Panc1 (cell line): ENCODE measurements around the gene ABCB4. TPM values are rescaled to one million over a fixed set of nuclear protein-coding genes. Genes with fewer than 3 reads are reported as not detected.

Source experiments
- ATAC-seq: fragments of 200-7000 bp; cut with Tn5 transposase; 2 replicates; pipeline ENCODE4 v1.9.1; 2020; ENCODE audit warnings: mild to moderate bottlenecking, moderate library complexity
- BruUV-seq: library from RNA; stranded (reverse); fragments of 400-500 nt; replicated peaks from 2 replicates; lab custom pipeline; 2021; lab: Mats Ljungman, UMichigan
- CTCF ChIA-PET: fragments of 300-600 bp; sonication (Branson Sonifier 250); formaldehyde crosslinking; loops from one replicate; lab custom pipeline; 2022; ENCODE audit warnings: antibody characterized with exemption; lab: Charles Lee
- POLR2A ChIA-PET: fragments of 300-600 bp; sonication (Branson Sonifier 250); formaldehyde crosslinking; loops from one replicate; lab custom pipeline; 2022; ENCODE audit warnings: antibody characterized with exemption; lab: Charles Lee
- DNase-seq: peaks from one replicate; pipeline ENCODE4 v3.0.0-alpha.2; 2010; ENCODE audit warnings: low read depth, low spot score
- H3K27ac ChIP-seq: 2 replicates; pipeline ENCODE4 v1.5.1; 2011; ENCODE audit warnings: mild to moderate bottlenecking, low read length, inconsistent platforms
- H3K27me3 ChIP-seq: fragments of 200-500 bp; sonication (Bioruptor generic); 2 replicates; pipeline ENCODE4 v1.6.0; 2014; ENCODE audit warnings: low read length, inconsistent platforms; ENCODE audit not compliant: control insufficient read depth, insufficient read depth
- H3K36me3 ChIP-seq: fragments of 200-500 bp; sonication (Bioruptor generic); 2 replicates; pipeline ENCODE4 v1.5.1; 2014; ENCODE audit warnings: inconsistent platforms, mild to moderate bottlenecking, low read length, moderate library complexity; ENCODE audit not compliant: control insufficient read depth, insufficient read depth
- H3K4me1 ChIP-seq: 2 replicates; pipeline ENCODE4 v1.5.1; 2011; ENCODE audit warnings: inconsistent platforms, mild to moderate bottlenecking, low read length, moderate library complexity; ENCODE audit not compliant: control insufficient read depth, insufficient read depth
- H3K4me3 ChIP-seq, 2 experiments: 2 replicates each; pipeline ENCODE4 v1.5.1; 2011 to 2012; ENCODE audit warnings: low read depth in 2 of 2, low read length in 2 of 2, mild to moderate bottlenecking in 2 of 2, inconsistent platforms in 1 of 2, moderate library complexity in 1 of 2
- H3K9me3 ChIP-seq: fragments of 200-500 bp; sonication (Bioruptor generic); 2 replicates; pipeline ENCODE4 v1.5.1; 2014; ENCODE audit warnings: low read depth, mild to moderate bottlenecking, inconsistent platforms, low read length, moderate library complexity; ENCODE audit not compliant: control insufficient read depth, insufficient read depth
- POLR2AphosphoS5 ChIP-seq: IDR thresholded peaks from 2 replicates; pipeline ENCODE4 v1.6.1; 2012; ENCODE audit warnings: mild to moderate bottlenecking, low read depth, low read length, moderate library complexity
- SIN3A ChIP-seq: IDR thresholded peaks from 2 replicates; pipeline ENCODE4 v1.6.1; 2012; ENCODE audit warnings: low read depth, mild to moderate bottlenecking, low read length, moderate library complexity, borderline replicate concordance; ENCODE audit not compliant: insufficient read depth
- TCF7L2 ChIP-seq: IDR thresholded peaks from 2 replicates; pipeline ENCODE4 v1.6.1; 2011; ENCODE audit warnings: mild to moderate bottlenecking, low read depth, low read length, inconsistent platforms
- in situ Hi-C: cut with HindIII; loops from 2 replicates; pipeline ENCODE4 v1.10.0; 2016; ENCODE audit warnings: low sequenced_read_pairs, low pct_unique_long_range_greater_than_20kb
- intact Hi-C: fragments of 100-400 bp; cut with micrococcal nuclease; formaldehyde crosslinking; loops from one replicate; pipeline ENCODE4 v1.10.0; 2022; ENCODE audit not compliant: unreplicated experiment
- total RNA-seq: library from RNA; stranded (reverse); gene quantifications from one replicate; pipeline ENCODE4 v1.2.1, GENCODE V29; 2021; ENCODE audit not compliant: unreplicated experiment
- TF ChIP-seq, protein P1 (sequence below): fragments of 450-650 bp; IDR thresholded peaks from 2 replicates; pipeline ENCODE4 v1.5.1; 2017; ENCODE audit warnings: mild to moderate bottlenecking
- TF ChIP-seq, protein P2 (sequence below), 2 experiments: IDR thresholded peaks; 2 replicates each; pipeline ENCODE4 v1.6.1; 2011 to 2012; ENCODE audit warnings: low read depth in 2 of 2, control low read depth in 1 of 2, low read length in 1 of 2, mild to moderate bottlenecking in 1 of 2, moderate library complexity in 1 of 2; ENCODE audit not compliant: insufficient read depth in 1 of 2

ABCB4 gene
- total RNA-seq, 1 experiment from 2014 or later: 0.18 TPM

DNA sequence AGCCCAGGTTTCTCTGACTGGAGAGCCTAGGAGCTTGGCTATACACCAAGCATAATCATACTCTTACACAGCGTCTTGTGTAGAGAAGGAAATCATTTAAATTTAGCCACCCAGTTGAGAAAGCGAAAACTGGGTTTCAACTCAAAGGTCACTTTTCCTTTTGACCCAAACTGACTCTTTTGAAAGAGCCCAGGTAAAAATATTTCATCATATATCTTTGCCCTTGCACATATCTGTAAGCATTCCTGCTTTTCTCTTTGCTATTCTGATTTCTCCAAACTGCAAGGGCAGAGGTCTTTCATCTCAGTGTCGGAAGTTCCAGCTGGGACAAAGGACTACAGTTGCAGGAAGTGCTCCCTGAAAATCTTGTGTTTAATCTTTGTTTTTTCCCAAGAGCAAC, 22.0 kb upstream of the ABCB4 start:
- intact Hi-C loops: no loop called here
- no peak overlapping the region for H3K27ac ChIP-seq
- no peaks in the 10 kb centered on the region for H3K27me3 ChIP-seq
- H3K36me3 ChIP-seq: no peaks in the 10 kb centered on the region
- no peak for TF ChIP-seq POLR2AphosphoS5
- TF ChIP-seq, protein P1, sequence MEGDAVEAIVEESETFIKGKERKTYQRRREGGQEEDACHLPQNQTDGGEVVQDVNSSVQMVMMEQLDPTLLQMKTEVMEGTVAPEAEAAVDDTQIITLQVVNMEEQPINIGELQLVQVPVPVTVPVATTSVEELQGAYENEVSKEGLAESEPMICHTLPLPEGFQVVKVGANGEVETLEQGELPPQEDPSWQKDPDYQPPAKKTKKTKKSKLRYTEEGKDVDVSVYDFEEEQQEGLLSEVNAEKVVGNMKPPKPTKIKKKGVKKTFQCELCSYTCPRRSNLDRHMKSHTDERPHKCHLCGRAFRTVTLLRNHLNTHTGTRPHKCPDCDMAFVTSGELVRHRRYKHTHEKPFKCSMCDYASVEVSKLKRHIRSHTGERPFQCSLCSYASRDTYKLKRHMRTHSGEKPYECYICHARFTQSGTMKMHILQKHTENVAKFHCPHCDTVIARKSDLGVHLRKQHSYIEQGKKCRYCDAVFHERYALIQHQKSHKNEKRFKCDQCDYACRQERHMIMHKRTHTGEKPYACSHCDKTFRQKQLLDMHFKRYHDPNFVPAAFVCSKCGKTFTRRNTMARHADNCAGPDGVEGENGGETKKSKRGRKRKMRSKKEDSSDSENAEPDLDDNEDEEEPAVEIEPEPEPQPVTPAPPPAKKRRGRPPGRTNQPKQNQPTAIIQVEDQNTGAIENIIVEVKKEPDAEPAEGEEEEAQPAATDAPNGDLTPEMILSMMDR: no peak
- no peak for TF ChIP-seq TCF7L2
- no peak for TF ChIP-seq SIN3A
- TF ChIP-seq, protein P2, sequence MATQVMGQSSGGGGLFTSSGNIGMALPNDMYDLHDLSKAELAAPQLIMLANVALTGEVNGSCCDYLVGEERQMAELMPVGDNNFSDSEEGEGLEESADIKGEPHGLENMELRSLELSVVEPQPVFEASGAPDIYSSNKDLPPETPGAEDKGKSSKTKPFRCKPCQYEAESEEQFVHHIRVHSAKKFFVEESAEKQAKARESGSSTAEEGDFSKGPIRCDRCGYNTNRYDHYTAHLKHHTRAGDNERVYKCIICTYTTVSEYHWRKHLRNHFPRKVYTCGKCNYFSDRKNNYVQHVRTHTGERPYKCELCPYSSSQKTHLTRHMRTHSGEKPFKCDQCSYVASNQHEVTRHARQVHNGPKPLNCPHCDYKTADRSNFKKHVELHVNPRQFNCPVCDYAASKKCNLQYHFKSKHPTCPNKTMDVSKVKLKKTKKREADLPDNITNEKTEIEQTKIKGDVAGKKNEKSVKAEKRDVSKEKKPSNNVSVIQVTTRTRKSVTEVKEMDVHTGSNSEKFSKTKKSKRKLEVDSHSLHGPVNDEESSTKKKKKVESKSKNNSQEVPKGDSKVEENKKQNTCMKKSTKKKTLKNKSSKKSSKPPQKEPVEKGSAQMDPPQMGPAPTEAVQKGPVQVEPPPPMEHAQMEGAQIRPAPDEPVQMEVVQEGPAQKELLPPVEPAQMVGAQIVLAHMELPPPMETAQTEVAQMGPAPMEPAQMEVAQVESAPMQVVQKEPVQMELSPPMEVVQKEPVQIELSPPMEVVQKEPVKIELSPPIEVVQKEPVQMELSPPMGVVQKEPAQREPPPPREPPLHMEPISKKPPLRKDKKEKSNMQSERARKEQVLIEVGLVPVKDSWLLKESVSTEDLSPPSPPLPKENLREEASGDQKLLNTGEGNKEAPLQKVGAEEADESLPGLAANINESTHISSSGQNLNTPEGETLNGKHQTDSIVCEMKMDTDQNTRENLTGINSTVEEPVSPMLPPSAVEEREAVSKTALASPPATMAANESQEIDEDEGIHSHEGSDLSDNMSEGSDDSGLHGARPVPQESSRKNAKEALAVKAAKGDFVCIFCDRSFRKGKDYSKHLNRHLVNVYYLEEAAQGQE (IDR thresholded peaks at IDR 0.05; ENCODE audit: insufficient read depth in 1 of 2, low read depth in 2 of 2, low read length in 1 of 2): no peak
- no TSS peak for BruUV-seq
- POLR2A ChIA-PET: no interaction called here
- ATAC-seq (no peak), DNase-seq (no peak)
- in situ Hi-C loops: no loop called here
- H3K9me3 ChIP-seq: no peaks in the 10 kb centered on the region
- CTCF ChIA-PET: no interaction called here
- no peak overlapping the region for H3K4me3 ChIP-seq
- H3K4me1 ChIP-seq: no peaks in the 10 kb centered on the region

DNA sequence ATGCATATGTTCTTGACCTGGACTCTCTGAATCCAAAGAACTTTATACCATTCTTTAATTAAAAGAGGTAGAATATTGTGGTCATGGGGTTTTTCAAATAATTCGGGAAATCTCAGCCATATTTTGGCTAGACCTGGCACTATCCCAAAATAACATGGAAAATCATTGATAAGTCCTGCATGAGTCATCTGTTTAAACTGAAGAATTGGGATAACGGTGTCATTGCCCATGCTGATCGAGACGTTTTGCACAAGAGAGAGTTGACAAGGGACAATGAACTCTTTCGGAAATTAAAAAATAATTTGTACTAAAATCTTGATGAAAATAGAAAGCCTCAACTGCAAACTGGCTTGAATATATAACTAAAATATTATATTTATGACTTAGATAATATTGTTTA, 19.9 kb upstream of the ABCB4 start:
- POLR2A ChIA-PET: no interaction called here
- in situ Hi-C loops: no loop called here
- CTCF ChIA-PET: no interaction called here

More for the DNA sequence above, 19.9 kb upstream of the ABCB4 start:
- H3K9me3 ChIP-seq: no peaks in the 10 kb centered on the region
- H3K36me3 ChIP-seq: no peaks in the 10 kb centered on the region
- TF ChIP-seq TCF7L2 (no peak), SIN3A (no peak), POLR2AphosphoS5 (no peak)
- TF ChIP-seq, protein P2 (IDR thresholded peaks at IDR 0.05; ENCODE audit: insufficient read depth in 1 of 2, low read depth in 2 of 2, low read length in 1 of 2): no peak
- TF ChIP-seq, protein P1: no peak
- intact Hi-C loops: no loop called here
- H3K27ac ChIP-seq: no peak overlapping the region
- no peaks in the 10 kb centered on the region for H3K27me3 ChIP-seq
- BruUV-seq: no TSS peak
- no peak overlapping the region for H3K4me3 ChIP-seq
- no peaks in the 10 kb centered on the region for H3K4me1 ChIP-seq
- DNase-seq: no peak
- ATAC-seq: no peak
